ENCODE measurements around the gene TSPAN9. TPM values are rescaled to one million over a fixed set of nuclear protein-coding genes. Genes with fewer than 3 reads are reported as not detected.

Gene TSPAN9
- total RNA-seq, 1 experiment from 2014 or later: 35.5 TPM

DNA sequence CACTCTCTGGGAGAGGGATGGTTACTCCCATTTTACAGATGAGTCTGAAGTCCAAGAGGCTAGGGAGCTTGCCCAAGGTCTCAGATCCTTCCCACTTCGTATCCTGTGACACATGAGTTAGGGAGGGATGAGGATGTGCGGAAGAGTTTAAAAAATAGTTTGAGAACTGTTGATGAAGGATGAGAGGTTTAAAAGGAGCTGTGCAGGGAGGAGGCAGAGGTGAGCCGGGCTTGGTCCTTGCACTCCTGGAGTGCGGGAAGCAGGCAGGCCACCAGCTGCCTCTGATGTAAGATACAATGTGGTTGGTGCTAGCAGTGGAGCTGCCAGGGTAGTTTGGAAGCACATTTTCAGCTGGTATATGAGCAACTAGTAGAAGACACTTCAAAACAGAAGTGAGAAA, 46.5 kb downstream of the TSPAN9 start:
- BruUV-seq (replicated peaks): no TSS peak
- DNase-seq (ENCODE audit: low spot score): no peak
- POLR2A ChIA-PET (ENCODE audit: low non-redundant PET): no interaction called here
- CTCF ChIA-PET: no interaction called here
- intact Hi-C loops (cut with micrococcal nuclease; ENCODE audit: unreplicated experiment): no loop called here
- H3K36me3 ChIP-seq (ENCODE audit: insufficient read depth, low read length, poor library complexity, severe bottlenecking): no peaks in the 10 kb centered on the region
- no peak overlapping the region for H3K4me3 ChIP-seq (ENCODE audit: low read depth, low read length, poor library complexity, severe bottlenecking)
- H3K27ac ChIP-seq (ENCODE audit: low read depth, low read length, poor library complexity, severe bottlenecking): no peak overlapping the region
- peaks cover 5% of the 10 kb centered on the region for H3K9me3 ChIP-seq (ENCODE audit: low read depth, low read length, poor library complexity, severe bottlenecking)
- no peaks in the 10 kb centered on the region for H3K27me3 ChIP-seq (replicated peaks; ENCODE audit: insufficient read depth, low read depth, low read length, poor library complexity)
- peaks cover 9% of the 10 kb centered on the region for H3K4me1 ChIP-seq (ENCODE audit: insufficient read depth, low read length, poor library complexity, severe bottlenecking)
- TF ChIP-seq EZH2 (IDR thresholded peaks at IDR 0.05; ENCODE audit: borderline replicate concordance, low read depth, low read length, poor library complexity, severe bottlenecking): no peak

DNA sequence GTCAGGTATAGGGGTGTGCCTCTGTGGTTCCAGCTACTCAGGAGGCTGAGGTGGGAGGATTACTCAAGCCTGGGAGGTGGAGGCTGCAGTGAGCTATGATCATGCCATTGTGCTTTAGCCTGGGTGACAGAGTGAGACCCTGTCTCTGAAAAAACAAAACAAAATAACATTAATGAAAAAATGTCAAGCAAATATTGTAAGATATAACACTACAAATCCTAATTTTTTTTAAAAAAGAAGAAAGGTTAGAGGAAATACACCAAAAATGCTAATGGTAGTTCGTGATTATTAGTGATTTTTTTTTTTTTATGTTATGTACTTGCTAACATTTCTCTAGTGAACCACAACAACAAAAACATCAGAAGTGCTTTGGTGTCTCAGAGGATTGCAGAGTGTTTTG, 47.7 kb downstream of the TSPAN9 start:
- CTCF ChIA-PET: interaction anchor here (0.7 kb wide), 1 partner anchor 132 kb away, joined by 5 read pairs; no protein-coding TSS in a partner anchor

DNA sequence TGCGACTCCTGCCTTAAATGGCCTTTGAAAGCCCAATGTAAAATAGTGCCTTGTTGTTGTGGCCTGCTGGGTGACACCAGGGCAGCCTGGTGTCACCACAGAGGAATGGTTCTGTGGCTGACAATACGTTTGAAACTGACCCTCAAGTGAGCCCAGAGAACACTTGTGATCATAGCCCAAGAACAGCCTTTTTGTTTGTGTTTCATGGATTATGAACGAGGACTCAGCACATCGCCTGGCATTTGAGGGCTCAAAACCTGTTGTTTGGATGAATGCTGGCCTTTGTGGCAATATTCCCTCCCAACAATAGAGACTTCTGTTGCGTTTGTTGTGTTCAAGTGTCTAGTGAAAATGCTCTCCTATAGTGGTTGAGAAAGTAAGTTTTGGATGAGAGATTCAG, 48.5 kb downstream of the TSPAN9 start:
- intact Hi-C loops (cut with micrococcal nuclease; ENCODE audit: unreplicated experiment): no loop called here
- Histone ChIP-seq H3K4me3 (ENCODE audit: low read depth, low read length, poor library complexity, severe bottlenecking) (no peak overlapping the region), H3K4me1 (ENCODE audit: insufficient read depth, low read length, poor library complexity, severe bottlenecking) (no peaks in the 10 kb centered on the region), H3K27ac (ENCODE audit: low read depth, low read length, poor library complexity, severe bottlenecking) (no peak overlapping the region), H3K9me3 (ENCODE audit: low read depth, low read length, poor library complexity, severe bottlenecking) (peaks cover 5% of the 10 kb centered on the region), H3K27me3 (replicated peaks; ENCODE audit: insufficient read depth, low read depth, low read length, poor library complexity) (no peaks in the 10 kb centered on the region), H3K36me3 (ENCODE audit: insufficient read depth, low read length, poor library complexity, severe bottlenecking) (no peaks in the 10 kb centered on the region)
- BruUV-seq (replicated peaks): no TSS peak
- DNase-seq (ENCODE audit: low spot score): no peak
- TF ChIP-seq EZH2 (IDR thresholded peaks at IDR 0.05; ENCODE audit: borderline replicate concordance, low read depth, low read length, poor library complexity, severe bottlenecking): no peak
- TF ChIP-seq, protein P1, sequence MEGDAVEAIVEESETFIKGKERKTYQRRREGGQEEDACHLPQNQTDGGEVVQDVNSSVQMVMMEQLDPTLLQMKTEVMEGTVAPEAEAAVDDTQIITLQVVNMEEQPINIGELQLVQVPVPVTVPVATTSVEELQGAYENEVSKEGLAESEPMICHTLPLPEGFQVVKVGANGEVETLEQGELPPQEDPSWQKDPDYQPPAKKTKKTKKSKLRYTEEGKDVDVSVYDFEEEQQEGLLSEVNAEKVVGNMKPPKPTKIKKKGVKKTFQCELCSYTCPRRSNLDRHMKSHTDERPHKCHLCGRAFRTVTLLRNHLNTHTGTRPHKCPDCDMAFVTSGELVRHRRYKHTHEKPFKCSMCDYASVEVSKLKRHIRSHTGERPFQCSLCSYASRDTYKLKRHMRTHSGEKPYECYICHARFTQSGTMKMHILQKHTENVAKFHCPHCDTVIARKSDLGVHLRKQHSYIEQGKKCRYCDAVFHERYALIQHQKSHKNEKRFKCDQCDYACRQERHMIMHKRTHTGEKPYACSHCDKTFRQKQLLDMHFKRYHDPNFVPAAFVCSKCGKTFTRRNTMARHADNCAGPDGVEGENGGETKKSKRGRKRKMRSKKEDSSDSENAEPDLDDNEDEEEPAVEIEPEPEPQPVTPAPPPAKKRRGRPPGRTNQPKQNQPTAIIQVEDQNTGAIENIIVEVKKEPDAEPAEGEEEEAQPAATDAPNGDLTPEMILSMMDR (conservative IDR thresholded peaks at IDR 0.05; ENCODE audit: low read depth, low read length): no peak
- ChIA-PET CTCF (no interaction called here), POLR2A (ENCODE audit: low non-redundant PET) (no interaction called here)

More for the DNA sequence above, 47.7 kb downstream of the TSPAN9 start:
- Histone ChIP-seq H3K27ac (ENCODE audit: low read depth, low read length, poor library complexity, severe bottlenecking) (no peak overlapping the region), H3K9me3 (ENCODE audit: low read depth, low read length, poor library complexity, severe bottlenecking) (peaks cover 5% of the 10 kb centered on the region), H3K36me3 (ENCODE audit: insufficient read depth, low read length, poor library complexity, severe bottlenecking) (no peaks in the 10 kb centered on the region), H3K4me1 (ENCODE audit: insufficient read depth, low read length, poor library complexity, severe bottlenecking) (peaks cover 5% of the 10 kb centered on the region), H3K4me3 (ENCODE audit: low read depth, low read length, poor library complexity, severe bottlenecking) (no peak overlapping the region), H3K27me3 (replicated peaks; ENCODE audit: insufficient read depth, low read depth, low read length, poor library complexity) (no peaks in the 10 kb centered on the region)
- intact Hi-C loops (cut with micrococcal nuclease; ENCODE audit: unreplicated experiment): no loop called here
- no peak for DNase-seq (ENCODE audit: low spot score)
- POLR2A ChIA-PET (ENCODE audit: low non-redundant PET): no interaction called here
- no TSS peak for BruUV-seq (replicated peaks)
- TF ChIP-seq, protein P1 (conservative IDR thresholded peaks at IDR 0.05; ENCODE audit: low read depth, low read length): no peak
- no peak for TF ChIP-seq EZH2 (IDR thresholded peaks at IDR 0.05; ENCODE audit: borderline replicate concordance, low read depth, low read length, poor library complexity, severe bottlenecking)

DNA sequence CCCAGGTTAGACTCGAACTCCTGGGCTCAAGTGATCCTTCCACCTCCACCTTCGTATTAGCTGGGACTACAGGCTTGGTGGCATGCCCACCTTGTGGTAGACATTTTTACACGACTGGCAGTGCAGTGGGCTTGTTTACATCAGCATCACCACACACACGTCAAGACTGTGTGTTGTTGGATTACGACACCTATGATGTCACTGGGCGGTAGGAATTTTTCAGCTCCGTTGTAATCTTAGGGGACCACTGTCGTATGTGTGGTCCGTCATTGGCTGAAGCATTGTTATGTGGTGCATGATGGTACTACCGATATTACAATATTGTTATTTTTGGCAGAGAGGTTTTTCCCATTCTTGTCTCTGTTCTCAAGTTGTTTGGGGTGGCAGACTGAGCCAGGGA, 50.7 kb downstream of the TSPAN9 start:
- no peak for DNase-seq (ENCODE audit: low spot score)
- POLR2A ChIA-PET (ENCODE audit: low non-redundant PET): no interaction called here

More for the DNA sequence above, 50.7 kb downstream of the TSPAN9 start:
- Histone ChIP-seq H3K36me3 (ENCODE audit: insufficient read depth, low read length, poor library complexity, severe bottlenecking) (no peaks in the 10 kb centered on the region), H3K4me3 (ENCODE audit: low read depth, low read length, poor library complexity, severe bottlenecking) (no peak overlapping the region), H3K4me1 (ENCODE audit: insufficient read depth, low read length, poor library complexity, severe bottlenecking) (peaks cover 5% of the 10 kb centered on the region), H3K9me3 (ENCODE audit: low read depth, low read length, poor library complexity, severe bottlenecking) (peaks cover 5% of the 10 kb centered on the region), H3K27me3 (replicated peaks; ENCODE audit: insufficient read depth, low read depth, low read length, poor library complexity) (no peaks in the 10 kb centered on the region), H3K27ac (ENCODE audit: low read depth, low read length, poor library complexity, severe bottlenecking) (no peak overlapping the region)
- intact Hi-C loops (cut with micrococcal nuclease; ENCODE audit: unreplicated experiment): no loop called here
- no TSS peak for BruUV-seq (replicated peaks)
- CTCF ChIA-PET: no interaction called here
- TF ChIP-seq, protein P1 (conservative IDR thresholded peaks at IDR 0.05; ENCODE audit: low read depth, low read length): no peak
- TF ChIP-seq EZH2 (IDR thresholded peaks at IDR 0.05; ENCODE audit: borderline replicate concordance, low read depth, low read length, poor library complexity, severe bottlenecking): no peak
